Iris pigment epithelial cell (primary cell): ENCODE measurements around the gene PRKAR2B.

Experiments used
- DNase-seq: peaks from one replicate; pipeline ENCODE4 v3.0.0-alpha.2; 2011; ENCODE audit warnings: low read depth

The PRKAR2B gene

GRCh38 chr7:107044347-107045194 lies at the start of gene PRKAR2B:
Gene PRKAR2B (plus strand): TSS chr7:107044705. CDS start chr7:107044908, 203 bp downstream.
- peak; percentile 60 for DNase-seq

DNA sequence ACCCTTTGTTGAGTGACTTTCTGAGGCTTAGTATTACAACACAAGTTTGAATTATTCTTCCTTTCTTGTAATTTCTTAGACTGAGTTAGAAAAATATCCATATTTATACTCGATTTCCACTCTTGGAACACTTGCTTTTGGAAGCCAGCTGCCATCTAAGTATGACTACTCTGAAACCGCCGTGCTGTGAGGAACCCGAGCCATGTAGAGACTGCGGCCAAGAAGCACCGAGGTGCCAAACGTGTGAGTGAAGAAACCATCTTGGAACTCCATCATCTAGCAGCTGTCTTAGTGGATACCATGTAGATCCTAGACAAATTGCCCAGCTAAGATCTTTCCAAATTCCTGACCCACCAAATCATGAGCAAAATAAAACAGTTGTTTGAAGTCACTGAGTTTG lies 49.7 kb upstream of the PRKAR2B start:
- no peak for DNase-seq

DNA sequence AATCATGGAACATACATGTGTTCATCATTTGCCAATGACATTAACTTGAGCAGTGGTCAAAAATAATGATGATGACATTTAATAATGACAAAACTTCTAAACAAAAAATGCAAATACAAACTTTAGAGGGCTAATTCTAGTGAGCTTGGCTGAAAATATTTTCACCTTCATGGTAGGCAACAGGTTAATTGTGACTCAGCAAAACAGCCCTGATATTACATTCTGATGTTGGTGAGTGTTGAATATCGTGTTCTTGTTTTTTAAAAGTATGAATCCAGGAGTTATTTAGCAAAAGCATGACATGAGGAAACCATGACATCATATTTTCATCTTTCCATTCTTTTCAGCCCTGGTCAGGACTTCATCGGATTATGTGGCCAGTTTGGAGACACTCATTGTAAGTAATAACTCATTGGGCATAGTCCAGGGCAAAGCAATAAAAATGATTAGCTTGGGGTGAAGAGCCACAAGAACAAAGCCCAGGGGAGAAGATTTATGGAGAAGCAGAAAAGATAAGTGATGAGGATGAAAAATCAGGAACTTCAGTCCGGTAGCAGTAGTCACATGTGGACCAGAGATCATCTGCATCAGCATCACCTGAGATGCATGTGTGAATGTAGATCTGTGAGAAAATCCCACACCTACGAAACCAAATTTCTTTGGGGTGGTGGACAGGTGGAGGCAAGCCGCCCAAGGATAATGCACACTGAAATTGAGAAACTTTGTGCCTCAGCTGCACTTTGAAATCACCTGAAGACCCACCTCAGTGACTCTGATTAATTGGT lies 46.8 kb upstream of the PRKAR2B start:
- no peak for DNase-seq

GRCh38 chr7:106999023-106999422 lies 45.5 kb upstream of the PRKAR2B start:
- DNase-seq = peak; percentile 57

GRCh38 chr7:107001490-107001889 lies 43.0 kb upstream of the PRKAR2B start:
- DNase-seq = no peak

GRCh38 chr7:107002126-107002525 lies 42.4 kb upstream of the PRKAR2B start:
- DNase-seq = peak; percentile 36

- DNase-seq = no peak
Observed at GRCh38 chr7:107002529-107002998, 41.9 kb upstream of the PRKAR2B start.

DNA sequence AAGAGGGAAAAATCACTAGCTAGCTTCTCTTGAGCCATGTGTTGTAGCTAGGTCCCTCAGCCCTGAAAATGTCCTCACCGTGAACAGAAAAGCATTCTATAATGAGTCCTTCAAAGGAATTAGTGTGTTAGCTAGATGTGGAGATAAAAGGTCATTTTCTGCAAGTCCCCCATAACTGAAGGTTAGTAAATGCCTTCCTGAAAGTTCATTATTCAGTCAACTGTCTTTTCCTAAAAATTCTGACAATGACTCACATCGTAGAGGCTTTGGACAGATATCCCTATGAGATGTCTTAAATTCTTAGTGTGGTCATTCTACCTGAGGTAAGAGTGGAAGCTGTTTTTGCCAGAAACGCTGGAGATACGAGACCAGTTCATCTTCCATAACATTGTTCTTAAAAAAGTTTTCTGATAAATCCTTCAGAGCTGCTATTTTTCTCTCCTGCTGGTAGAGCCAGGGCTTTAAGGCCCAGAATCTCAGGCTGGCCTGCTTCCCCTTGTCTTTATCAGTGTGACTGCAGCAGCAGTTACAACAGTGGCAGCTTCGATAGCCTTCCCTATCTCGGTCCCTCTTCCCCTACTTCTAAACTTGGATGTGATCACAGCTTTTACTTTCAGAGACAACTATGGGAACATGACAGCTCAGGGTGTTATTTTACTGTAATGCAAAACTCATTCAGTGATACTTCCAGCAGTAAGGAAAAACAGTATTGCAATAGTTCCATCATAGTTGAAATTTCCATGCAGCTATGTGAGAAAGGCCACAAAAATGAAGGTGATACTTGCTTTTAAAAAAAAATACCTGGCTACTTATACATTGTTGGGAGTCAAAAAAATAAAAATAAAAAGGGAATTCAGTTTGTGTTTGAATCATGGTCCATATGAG lies 37.3 kb upstream of the PRKAR2B start:
- DNase-seq = no peak

DNA sequence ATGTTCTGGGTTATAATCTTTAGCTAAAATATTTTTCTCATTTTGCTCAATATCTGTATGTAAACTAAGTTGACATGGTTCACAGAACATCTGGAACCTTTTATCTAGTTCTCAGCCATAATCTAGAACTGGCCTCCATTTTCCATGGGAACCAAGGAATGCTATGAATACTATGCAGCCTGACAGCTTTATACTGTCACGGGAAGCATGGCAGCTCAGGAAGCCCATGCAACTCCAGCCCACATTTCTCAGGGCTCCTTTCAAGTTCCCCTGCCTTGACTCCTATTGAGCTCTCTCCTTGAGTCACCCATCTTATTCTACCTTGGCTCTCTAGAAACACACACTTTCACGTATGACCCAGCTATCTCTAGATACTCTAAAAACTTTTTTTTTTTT lies 36.6 kb upstream of the PRKAR2B start:
- no peak for DNase-seq

GRCh38 chr7:107009846-107010203 lies 34.7 kb upstream of the PRKAR2B start:
- no peak for DNase-seq

GRCh38 chr7:107012691-107013090 lies 31.8 kb upstream of the PRKAR2B start:
- DNase-seq = no peak

DNA sequence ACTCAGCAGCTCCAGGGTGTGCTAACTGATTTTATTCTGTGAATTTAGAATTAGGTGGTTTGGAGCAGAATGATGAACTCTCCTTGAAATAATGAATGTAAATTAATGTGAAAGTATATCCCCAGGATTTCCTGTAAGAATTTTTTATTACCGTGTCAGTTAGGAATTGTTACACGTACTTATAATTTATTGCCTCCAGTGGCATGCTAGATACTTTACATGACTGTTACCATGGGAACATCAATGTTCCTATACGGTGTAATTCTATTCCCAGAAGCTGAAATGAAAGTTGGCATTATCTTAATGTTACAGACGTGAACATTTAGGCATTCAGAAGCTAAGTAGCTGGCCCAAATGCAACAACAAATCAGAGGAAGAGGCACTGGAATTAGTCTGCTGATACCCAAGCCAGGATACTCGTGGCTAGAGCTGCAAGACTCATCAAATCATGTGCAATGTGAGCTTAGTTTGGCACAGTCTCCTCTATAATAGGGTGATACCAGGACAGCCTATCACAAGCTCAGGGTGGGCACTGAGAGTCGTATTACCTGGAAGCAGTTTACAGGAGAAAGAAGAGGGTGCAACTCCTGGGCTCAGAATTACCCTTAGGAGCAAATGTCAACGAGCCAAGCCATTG lies 30.0 kb upstream of the PRKAR2B start:
- peak; percentile 28 for DNase-seq

- no peak for DNase-seq
Observed at GRCh38 chr7:107016312-107016711, 28.2 kb upstream of the PRKAR2B start.

GRCh38 chr7:107017965-107018719 lies 26.4 kb upstream of the PRKAR2B start:
- no peak for DNase-seq

GRCh38 chr7:107020400-107020799 lies 24.1 kb upstream of the PRKAR2B start:
- DNase-seq = no peak

DNA sequence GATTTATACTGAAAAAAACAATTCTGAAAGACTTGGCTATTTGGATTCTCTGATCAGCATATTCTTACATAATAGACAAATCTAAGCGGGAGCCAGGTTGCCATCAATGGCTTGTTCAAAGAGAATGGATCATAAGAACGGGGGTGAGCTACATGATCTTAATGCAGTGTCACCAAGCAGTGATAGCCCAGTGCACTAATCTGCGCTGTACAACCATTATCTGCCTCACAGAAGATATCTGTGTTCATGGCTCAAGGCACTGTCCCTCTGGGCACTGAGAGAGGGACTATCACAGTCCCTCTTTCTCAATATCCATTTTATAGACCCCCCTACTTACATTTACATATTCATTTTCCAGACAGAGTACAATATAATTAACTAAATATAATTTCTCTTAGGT lies 22.9 kb upstream of the PRKAR2B start:
- no peak for DNase-seq

DNA sequence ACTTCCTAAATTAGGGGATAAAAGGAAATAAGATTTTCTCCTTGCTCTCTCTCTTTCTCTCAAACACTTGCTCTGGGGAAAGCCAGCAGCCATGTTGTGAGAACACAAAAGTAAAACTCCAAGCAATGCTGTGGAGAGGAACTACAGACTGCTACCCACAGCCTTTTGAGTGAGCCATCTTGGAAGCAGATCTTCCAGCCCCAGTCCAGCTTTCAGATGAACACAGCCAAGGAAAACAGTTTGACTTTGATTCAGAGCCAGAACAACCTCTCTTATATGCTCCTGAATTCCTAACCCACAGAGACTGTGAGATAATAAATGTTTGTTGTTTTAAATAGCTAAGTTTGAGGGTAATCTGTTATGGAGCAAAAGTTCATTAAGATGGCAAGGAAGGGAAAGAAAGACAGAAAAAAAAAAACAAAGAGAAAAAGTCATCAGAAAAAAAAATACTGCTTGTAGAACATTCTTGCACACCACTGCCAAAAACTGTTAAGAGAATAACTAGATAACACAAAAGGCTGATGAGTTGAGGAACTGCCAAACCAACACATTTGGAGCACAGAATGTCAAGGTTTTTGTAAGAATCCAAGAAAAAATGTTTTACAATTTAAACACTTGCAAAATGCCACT lies 20.9 kb upstream of the PRKAR2B start:
- peak; percentile 27 for DNase-seq

GRCh38 chr7:107024906-107025305 lies 19.6 kb upstream of the PRKAR2B start:
- DNase-seq = no peak

- peak; percentile 61 for DNase-seq
Observed at GRCh38 chr7:107025449-107026103, 18.9 kb upstream of the PRKAR2B start.

DNA sequence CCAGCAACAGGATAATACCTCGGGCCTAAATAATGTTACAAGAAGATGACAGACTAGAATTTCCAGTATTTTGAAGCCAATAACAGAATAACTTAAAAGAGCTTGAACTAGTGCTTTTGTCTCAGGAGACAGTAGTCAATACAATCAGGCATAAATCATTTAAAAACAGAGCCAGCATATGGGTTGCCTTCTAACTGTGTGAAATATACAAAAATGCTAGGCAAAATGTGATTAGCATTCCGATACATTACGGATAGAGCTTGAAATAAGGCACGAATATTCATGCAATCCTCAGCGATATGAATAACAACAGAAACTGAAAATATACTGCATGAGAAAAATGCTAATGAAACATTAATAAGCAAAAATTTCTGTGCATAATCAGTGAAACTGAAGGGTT lies 18.3 kb upstream of the PRKAR2B start:
- no peak for DNase-seq
